ENCODE data around the gene RAPSN.

The RAPSN gene

GRCh38 chr11:47437218-47437745, 11.7 kb downstream of the RAPSN start:
- DNase-seq (ENCODE audit: insufficient read length, low spot score) (no peak), FAIRE-seq (no peak)
- TF ChIP-seq POU2F2 (IDR thresholded peaks at IDR 0.05; ENCODE audit: low read depth, low read length) (no peak), POLR2AphosphoS5 (IDR thresholded peaks at IDR 0.05; ENCODE audit: low read depth, low read length) (no peak), POLR2A (IDR thresholded peaks at IDR 0.05; ENCODE audit: low read depth, low read length) (no peak), PAX5 (IDR thresholded peaks at IDR 0.05; ENCODE audit: insufficient read depth, low read length, severe bottlenecking) (no peak), SPI1 (IDR thresholded peaks at IDR 0.05; ENCODE audit: low read depth, low read length) (no peak), TAF1 (IDR thresholded peaks at IDR 0.05; ENCODE audit: low read depth, low read length) (no peak)

DNA sequence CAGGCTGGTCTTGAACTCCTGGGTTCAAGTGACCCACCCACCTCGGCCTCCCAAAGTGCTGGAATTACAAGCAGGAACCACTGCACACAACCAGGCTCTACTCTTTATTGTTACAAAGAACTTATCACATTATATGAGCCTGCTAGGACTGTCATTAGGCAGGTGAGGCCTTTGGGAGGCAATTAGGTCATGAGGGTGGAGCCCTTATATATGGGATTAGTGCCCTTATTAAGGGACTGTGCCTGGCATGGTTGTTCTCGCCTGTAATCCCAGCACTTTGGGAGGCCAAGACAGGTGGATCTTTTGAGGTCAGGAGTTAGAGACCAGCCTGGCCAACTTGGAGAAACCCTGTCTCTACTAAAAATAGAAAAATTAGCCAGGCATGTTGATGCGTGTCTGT, 12.2 kb downstream of the RAPSN start:
- DNase-seq (ENCODE audit: insufficient read length, low spot score), result no peak

DNA sequence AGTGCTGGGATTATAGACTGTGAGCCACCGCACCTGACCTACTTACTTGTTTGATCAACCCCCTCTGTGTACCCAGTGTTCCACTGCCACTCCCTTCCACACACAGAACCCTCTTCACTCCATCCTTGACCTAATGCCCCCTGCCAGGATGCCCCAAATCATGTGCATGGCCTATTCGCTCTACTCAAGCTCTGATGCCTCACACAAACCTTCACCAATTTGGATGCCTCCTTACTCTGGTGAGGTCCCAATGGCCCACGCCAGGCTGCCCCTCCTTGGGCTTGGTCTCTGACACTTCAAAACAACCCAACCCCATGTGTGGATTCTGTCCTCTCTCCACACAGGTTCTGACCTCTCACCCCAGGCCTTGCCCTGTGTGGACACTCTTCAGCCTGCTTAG, 13.2 kb downstream of the RAPSN start:
- no peak for FAIRE-seq
- no peak for TF ChIP-seq POU2F2 (IDR thresholded peaks at IDR 0.05; ENCODE audit: low read depth, low read length)
- no peak for TF ChIP-seq PAX5 (IDR thresholded peaks at IDR 0.05; ENCODE audit: insufficient read depth, low read length, severe bottlenecking)
- no peak for TF ChIP-seq POLR2A (IDR thresholded peaks at IDR 0.05; ENCODE audit: low read depth, low read length)
- no peak for TF ChIP-seq SPI1 (IDR thresholded peaks at IDR 0.05; ENCODE audit: low read depth, low read length)
- TF ChIP-seq POLR2AphosphoS5 (IDR thresholded peaks at IDR 0.05; ENCODE audit: low read depth, low read length), result no peak
- TF ChIP-seq TAF1 (IDR thresholded peaks at IDR 0.05; ENCODE audit: low read depth, low read length), result no peak
- DNase-seq (ENCODE audit: insufficient read length, low spot score), result no peak

More for the DNA sequence above, 12.2 kb downstream of the RAPSN start:
- no peak for FAIRE-seq
- TF ChIP-seq POLR2AphosphoS5 (IDR thresholded peaks at IDR 0.05; ENCODE audit: low read depth, low read length) (no peak), SPI1 (IDR thresholded peaks at IDR 0.05; ENCODE audit: low read depth, low read length) (no peak), TAF1 (IDR thresholded peaks at IDR 0.05; ENCODE audit: low read depth, low read length) (no peak), PAX5 (IDR thresholded peaks at IDR 0.05; ENCODE audit: insufficient read depth, low read length, severe bottlenecking) (no peak), POU2F2 (IDR thresholded peaks at IDR 0.05; ENCODE audit: low read depth, low read length) (no peak), POLR2A (IDR thresholded peaks at IDR 0.05; ENCODE audit: low read depth, low read length) (no peak)

DNA sequence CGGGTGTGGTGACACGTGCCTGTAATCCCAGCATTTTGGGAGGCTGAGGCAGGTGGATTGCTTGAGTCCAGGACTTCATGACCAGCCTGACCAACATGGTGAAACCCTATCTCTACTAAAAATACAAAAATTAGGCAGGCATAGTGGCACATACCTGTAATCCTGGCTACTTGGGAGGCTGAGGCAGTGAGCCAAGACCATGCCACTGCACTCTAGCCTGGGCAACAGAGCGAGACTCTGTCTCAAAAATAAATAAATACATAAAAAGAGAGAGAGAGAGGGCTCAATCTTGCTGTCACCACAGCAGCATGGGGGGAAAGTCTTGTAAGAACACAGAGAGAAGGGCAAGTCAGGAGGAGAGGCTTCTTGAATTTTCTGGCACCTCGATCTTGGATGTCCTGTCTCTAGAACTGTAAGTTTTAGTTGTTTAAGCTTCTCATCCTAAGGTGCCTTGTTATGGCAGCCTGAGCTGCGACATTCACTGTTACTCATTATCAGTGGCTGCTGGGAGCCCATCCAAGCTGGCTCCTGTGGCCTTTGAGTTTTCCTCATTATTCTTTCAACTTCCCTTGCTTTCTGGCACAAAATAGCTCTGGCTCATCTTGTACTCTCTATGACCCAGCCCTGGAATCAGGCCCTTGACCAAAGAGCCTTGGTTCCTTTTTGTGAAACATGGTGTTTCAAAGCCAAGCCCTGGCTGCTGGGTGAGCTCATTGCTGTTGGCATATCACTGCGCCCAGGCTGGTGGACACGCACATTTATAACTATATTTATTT, 14.7 kb downstream of the RAPSN start:
- TF ChIP-seq POLR2AphosphoS5 (IDR thresholded peaks at IDR 0.05; ENCODE audit: low read depth, low read length) (no peak), POLR2A (IDR thresholded peaks at IDR 0.05; ENCODE audit: low read depth, low read length) (no peak), PAX5 (IDR thresholded peaks at IDR 0.05; ENCODE audit: insufficient read depth, low read length, severe bottlenecking) (no peak), SPI1 (IDR thresholded peaks at IDR 0.05; ENCODE audit: low read depth, low read length) (no peak), POU2F2 (IDR thresholded peaks at IDR 0.05; ENCODE audit: low read depth, low read length) (no peak), TAF1 (IDR thresholded peaks at IDR 0.05; ENCODE audit: low read depth, low read length) (no peak)
- DNase-seq (ENCODE audit: insufficient read length, low spot score), result no peak
- no peak for FAIRE-seq

- DNase-seq (ENCODE audit: insufficient read length, low spot score) (no peak), FAIRE-seq (no peak)
- no peak for TF ChIP-seq POLR2AphosphoS5 (IDR thresholded peaks at IDR 0.05; ENCODE audit: low read depth, low read length)
- no peak for TF ChIP-seq PAX5 (IDR thresholded peaks at IDR 0.05; ENCODE audit: insufficient read depth, low read length, severe bottlenecking)
- no peak for TF ChIP-seq POU2F2 (IDR thresholded peaks at IDR 0.05; ENCODE audit: low read depth, low read length)
- no peak for TF ChIP-seq TAF1 (IDR thresholded peaks at IDR 0.05; ENCODE audit: low read depth, low read length)
- TF ChIP-seq SPI1 (IDR thresholded peaks at IDR 0.05; ENCODE audit: low read depth, low read length), result no peak
- TF ChIP-seq POLR2A (IDR thresholded peaks at IDR 0.05; ENCODE audit: low read depth, low read length), result no peak
Measured at GRCh38 chr11:47433157-47433556, 15.8 kb downstream of the RAPSN start.

GRCh38 chr11:47431356-47432083, 17.4 kb downstream of the RAPSN start:
- no peak for TF ChIP-seq POLR2AphosphoS5 (IDR thresholded peaks at IDR 0.05; ENCODE audit: low read depth, low read length)
- TF ChIP-seq POLR2A (IDR thresholded peaks at IDR 0.05; ENCODE audit: low read depth, low read length), result no peak
- TF ChIP-seq POU2F2 (IDR thresholded peaks at IDR 0.05; ENCODE audit: low read depth, low read length), result no peak
- no peak for TF ChIP-seq TAF1 (IDR thresholded peaks at IDR 0.05; ENCODE audit: low read depth, low read length)
- no peak for TF ChIP-seq SPI1 (IDR thresholded peaks at IDR 0.05; ENCODE audit: low read depth, low read length)
- TF ChIP-seq PAX5 (IDR thresholded peaks at IDR 0.05; ENCODE audit: insufficient read depth, low read length, severe bottlenecking), result no peak
- DNase-seq (ENCODE audit: insufficient read length, low spot score), result no peak
- FAIRE-seq, result no peak

- no peak for TF ChIP-seq POLR2A (IDR thresholded peaks at IDR 0.05; ENCODE audit: low read depth, low read length)
- no peak for TF ChIP-seq PAX5 (IDR thresholded peaks at IDR 0.05; ENCODE audit: insufficient read depth, low read length, severe bottlenecking)
- no peak for DNase-seq (ENCODE audit: insufficient read length, low spot score)
- no peak for FAIRE-seq
Measured at GRCh38 chr11:47430524-47430923, 18.4 kb downstream of the RAPSN start.

DNA sequence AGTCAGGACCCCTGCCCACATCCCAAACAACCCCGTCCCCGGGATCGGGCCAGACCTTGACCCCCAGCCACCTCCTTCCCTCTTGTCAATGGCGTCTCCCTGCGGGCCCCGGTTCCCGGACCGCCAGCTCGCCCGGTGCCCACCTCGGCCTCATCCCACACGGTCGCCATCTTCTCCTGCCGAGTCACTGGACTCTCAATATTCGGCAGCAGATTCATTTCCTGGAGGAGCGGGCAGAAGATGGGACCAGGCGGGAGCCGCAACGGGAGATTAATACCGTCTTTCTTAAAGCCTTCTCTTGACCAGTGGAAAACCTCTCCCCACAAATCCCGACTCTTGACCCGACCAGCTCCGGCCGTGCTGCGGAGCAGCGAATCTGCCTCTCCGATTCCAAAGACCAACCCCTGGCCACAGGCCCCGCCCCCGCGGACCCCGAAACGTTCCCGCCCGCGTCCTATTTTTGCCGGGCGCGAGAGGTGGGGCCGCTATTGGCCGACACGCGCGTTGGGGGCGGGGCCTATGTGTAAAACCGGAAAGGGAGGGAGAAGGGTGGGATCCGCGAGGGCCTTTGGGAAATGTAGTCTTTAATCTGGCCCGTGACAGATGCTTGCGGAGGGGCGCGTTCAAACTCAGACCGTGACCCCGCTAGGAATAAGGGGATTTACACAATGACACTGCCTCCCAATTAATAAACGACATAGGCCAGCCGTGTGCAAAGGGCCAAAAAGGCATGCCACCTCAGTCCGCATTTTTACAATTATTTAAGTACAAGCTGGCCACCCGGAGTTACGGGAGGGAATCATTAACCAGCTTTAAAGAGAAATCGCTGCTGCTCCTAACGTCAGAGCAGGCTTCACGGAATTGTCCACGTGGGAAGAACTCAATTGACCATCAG, 22.6 kb downstream of the RAPSN start, which contains the start of gene PSMC3:
Gene PSMC3 (minus strand): TSS at position 378 of the 895 bp plus-strand sequence. CDS start 160 bp downstream, at position 218.
- peak; percentile 99 for FAIRE-seq
- TF ChIP-seq PAX5 (IDR thresholded peaks at IDR 0.05; ENCODE audit: insufficient read depth, low read length, severe bottlenecking), result peak; percentile 16
- TF ChIP-seq POLR2A (IDR thresholded peaks at IDR 0.05; ENCODE audit: low read depth, low read length), result peak; percentile 89
- TF ChIP-seq TAF1 (IDR thresholded peaks at IDR 0.05; ENCODE audit: low read depth, low read length), result peak; percentile 99
- peak; percentile 74 for TF ChIP-seq POU2F2 (IDR thresholded peaks at IDR 0.05; ENCODE audit: low read depth, low read length)
- TF ChIP-seq POLR2AphosphoS5 (IDR thresholded peaks at IDR 0.05; ENCODE audit: low read depth, low read length), result peak; percentile 91
- no peak for TF ChIP-seq SPI1 (IDR thresholded peaks at IDR 0.05; ENCODE audit: low read depth, low read length)
- DNase-seq (ENCODE audit: insufficient read length, low spot score), result peak; percentile 92

Measured in GM12891 (cell line).